ENCODE data around the gene USP17L17. TPM values are rescaled to one million over a fixed set of nuclear protein-coding genes. Genes with fewer than 3 reads are reported as not detected.
"Not testable (repeated sequence)": the region's sequence is repeated elsewhere in the genome, so short reads cannot be mapped to it uniquely, and the experiment has no call there.

USP17L17 gene
- total and polyA plus RNA-seq, 12 donors, result not detected

DNA sequence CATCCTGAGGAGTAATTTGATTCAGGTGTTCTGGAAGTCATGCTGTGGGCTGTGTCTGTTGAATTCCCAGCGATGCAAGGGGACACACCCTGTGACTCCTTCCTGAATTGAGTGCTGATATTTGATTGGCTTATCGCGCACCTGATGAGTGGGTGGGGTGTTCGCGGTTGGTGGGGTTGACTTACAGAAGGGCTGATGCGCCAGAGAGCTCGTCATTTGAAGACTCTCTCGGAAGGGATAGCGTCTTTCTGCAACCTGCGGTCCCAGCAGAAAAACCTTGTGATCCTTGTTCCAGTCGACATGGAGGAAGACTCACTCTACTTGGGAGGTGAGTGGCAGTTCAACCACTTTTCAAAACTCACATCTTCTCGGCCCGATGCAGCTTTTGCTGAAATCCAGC, 9.4 kb downstream of the USP17L17 start, which contains the start of gene USP17L19:
USP17L19 (plus strand) TSS at position 301 of the 400 bp plus-strand sequence; CDS start at position 301, 0 bp downstream.
- H3K4me3 ChIP-seq; H3K4me1 ChIP-seq (replicated peaks in 1 of 2); H3K36me3 ChIP-seq (replicated peaks in 1 of 2); H3K27me3 ChIP-seq; DNase-seq; intact Hi-C loops (cut with DNase I); H3K9me3 ChIP-seq (replicated peaks in 1 of 3); H3K27ac ChIP-seq: not testable (repeated sequence)
- no CpG with 5 or more reads among the region's 13 CpGs for WGBS, 4 donors

DNA sequence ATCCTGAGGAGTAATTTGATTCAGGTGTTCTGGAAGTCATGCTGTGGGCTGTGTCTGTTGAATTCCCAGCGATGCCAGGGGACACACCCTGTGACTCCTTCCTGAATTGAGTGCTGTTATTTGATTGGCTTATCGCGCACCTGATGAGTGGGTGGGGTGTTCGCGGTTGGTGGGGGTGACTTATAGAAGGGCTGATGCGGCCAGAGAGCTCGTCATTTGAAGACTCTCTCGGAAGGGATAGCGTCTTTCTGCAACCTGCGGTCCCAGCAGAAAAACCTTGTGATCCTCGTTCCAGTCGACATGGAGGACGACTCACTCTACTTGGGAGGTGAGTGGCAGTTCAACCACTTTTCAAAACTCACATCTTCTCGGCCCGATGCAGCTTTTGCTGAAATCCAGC, 14.1 kb downstream of the USP17L17 start, which contains the start of gene USP17L20:
USP17L20 (plus strand) TSS at position 301 of the 400 bp plus-strand sequence; CDS start at position 301, 0 bp downstream.
- H3K27me3 ChIP-seq; intact Hi-C loops (cut with DNase I); H3K27ac ChIP-seq; H3K9me3 ChIP-seq (replicated peaks in 1 of 3); H3K4me1 ChIP-seq (replicated peaks in 1 of 2); H3K36me3 ChIP-seq (replicated peaks in 1 of 2); H3K4me3 ChIP-seq; DNase-seq: not testable (repeated sequence)
- no CpG with 5 or more reads among the region's 15 CpGs for WGBS, 4 donors

DNA sequence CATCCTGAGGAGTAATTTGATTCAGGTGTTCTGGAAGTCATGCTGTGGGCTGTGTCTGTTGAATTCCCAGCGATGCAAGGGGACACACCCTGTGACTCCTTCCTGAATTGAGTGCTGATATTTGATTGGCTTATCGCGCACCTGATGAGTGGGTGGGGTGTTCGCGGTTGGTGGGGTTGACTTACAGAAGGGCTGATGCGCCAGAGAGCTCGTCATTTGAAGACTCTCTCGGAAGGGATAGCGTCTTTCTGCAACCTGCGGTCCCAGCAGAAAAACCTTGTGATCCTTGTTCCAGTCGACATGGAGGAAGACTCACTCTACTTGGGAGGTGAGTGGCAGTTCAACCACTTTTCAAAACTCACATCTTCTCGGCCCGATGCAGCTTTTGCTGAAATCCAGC, 18.9 kb downstream of the USP17L17 start, which contains the start of gene USP17L21:
USP17L21 (plus strand) TSS at position 301 of the 400 bp plus-strand sequence; CDS start at position 301, 0 bp downstream.
- H3K4me3 ChIP-seq; H3K27ac ChIP-seq; H3K4me1 ChIP-seq (replicated peaks in 1 of 2); DNase-seq; H3K9me3 ChIP-seq (replicated peaks in 1 of 3); H3K27me3 ChIP-seq; intact Hi-C loops (cut with DNase I); H3K36me3 ChIP-seq (replicated peaks in 1 of 2): not testable (repeated sequence)
- WGBS, 4 donors, result no CpG with 5 or more reads among the region's 13 CpGs

DNA sequence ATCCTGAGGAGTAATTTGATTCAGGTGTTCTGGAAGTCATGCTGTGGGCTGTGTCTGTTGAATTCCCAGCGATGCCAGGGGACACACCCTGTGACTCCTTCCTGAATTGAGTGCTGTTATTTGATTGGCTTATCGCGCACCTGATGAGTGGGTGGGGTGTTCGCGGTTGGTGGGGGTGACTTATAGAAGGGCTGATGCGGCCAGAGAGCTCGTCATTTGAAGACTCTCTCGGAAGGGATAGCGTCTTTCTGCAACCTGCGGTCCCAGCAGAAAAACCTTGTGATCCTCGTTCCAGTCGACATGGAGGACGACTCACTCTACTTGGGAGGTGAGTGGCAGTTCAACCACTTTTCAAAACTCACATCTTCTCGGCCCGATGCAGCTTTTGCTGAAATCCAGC, 23.6 kb downstream of the USP17L17 start, which contains the start of gene USP17L22:
USP17L22 (plus strand) TSS at position 301 of the 400 bp plus-strand sequence; CDS start at position 301, 0 bp downstream.
- WGBS, 4 donors, result no CpG with 5 or more reads among the region's 15 CpGs
- H3K27me3 ChIP-seq; DNase-seq; H3K36me3 ChIP-seq (replicated peaks in 1 of 2); H3K27ac ChIP-seq; intact Hi-C loops (cut with DNase I); H3K9me3 ChIP-seq (replicated peaks in 1 of 3); H3K4me1 ChIP-seq (replicated peaks in 1 of 2); H3K4me3 ChIP-seq: not testable (repeated sequence)

DNA sequence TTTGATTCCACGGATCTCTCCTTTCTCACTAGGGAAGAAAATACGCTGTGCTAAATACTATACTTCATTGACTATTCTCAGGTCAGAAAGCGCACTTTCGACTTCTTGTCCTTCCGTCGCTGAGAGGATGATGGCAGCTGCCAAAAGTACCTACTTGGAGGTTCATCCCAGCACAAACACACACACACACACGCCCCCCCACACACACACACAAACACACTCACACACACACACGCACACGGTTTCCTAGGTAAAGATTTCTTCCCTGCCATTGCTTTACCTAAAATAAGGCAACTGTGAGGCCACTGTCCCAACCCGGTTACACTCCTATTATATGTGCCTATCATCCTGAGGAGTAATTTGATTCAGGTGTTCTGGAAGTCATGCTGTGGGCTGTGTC, 28.0 kb downstream of the USP17L17 start:
- WGBS, 4 donors, result 80 to 84% (median 82%) methylated on average over 5 to 8 of the region's 10 CpGs
- H3K27me3 ChIP-seq; H3K36me3 ChIP-seq (replicated peaks in 1 of 2); H3K4me1 ChIP-seq (replicated peaks in 1 of 2); intact Hi-C loops (cut with DNase I); H3K27ac ChIP-seq; H3K9me3 ChIP-seq (replicated peaks in 1 of 3); H3K4me3 ChIP-seq: not testable (repeated sequence)
- DNase-seq, result peak; percentile 11 to 78 (median 36)

Other genes with a start within 250 kb of the USP17L17 start
- gene FAM90A26, start 73.5 kb upstream of the USP17L17 start, total RNA-seq, result not detected
- gene FAM90A26, start 73.5 kb upstream of the USP17L17 start, polyA plus RNA-seq, result not detected
- gene USP17L10, start 33.2 kb upstream of the USP17L17 start, total RNA-seq, result not detected
- gene USP17L10, start 33.2 kb upstream of the USP17L17 start, polyA plus RNA-seq, result not detected
- not detected for gene USP17L11, start 28.5 kb upstream of the USP17L17 start, total RNA-seq
- not detected for gene USP17L11, start 28.5 kb upstream of the USP17L17 start, polyA plus RNA-seq
- gene USP17L12, start 23.7 kb upstream of the USP17L17 start, total RNA-seq, result not detected
- not detected for gene USP17L12, start 23.7 kb upstream of the USP17L17 start, polyA plus RNA-seq
- not detected for gene USP17L13, start 19.0 kb upstream of the USP17L17 start, total RNA-seq
- gene USP17L13, start 19.0 kb upstream of the USP17L17 start, polyA plus RNA-seq, result not detected
- gene USP17L15, start 9.5 kb upstream of the USP17L17 start, total RNA-seq, result not detected
- not detected for gene USP17L15, start 9.5 kb upstream of the USP17L17 start, polyA plus RNA-seq
- gene USP17L18, start 4.8 kb downstream of the USP17L17 start, total RNA-seq, result not detected
- gene USP17L18, start 4.8 kb downstream of the USP17L17 start, polyA plus RNA-seq, result not detected
- gene USP17L19, start 9.5 kb downstream of the USP17L17 start, total RNA-seq, result not detected
- gene USP17L19, start 9.5 kb downstream of the USP17L17 start, polyA plus RNA-seq, result not detected
- gene USP17L20, start 14.2 kb downstream of the USP17L17 start, total RNA-seq, result not detected
- not detected for gene USP17L20, start 14.2 kb downstream of the USP17L17 start, polyA plus RNA-seq
- not detected for gene USP17L21, start 19.0 kb downstream of the USP17L17 start, total RNA-seq
- gene USP17L21, start 19.0 kb downstream of the USP17L17 start, polyA plus RNA-seq, result not detected
- gene USP17L22, start 23.7 kb downstream of the USP17L17 start, total RNA-seq, result 1 to 10 TPM in 1 of 9 donors, not detected in 8; 4.4 TPM
- not detected for gene USP17L22, start 23.7 kb downstream of the USP17L17 start, polyA plus RNA-seq
- gene USP17L24, start 81.3 kb downstream of the USP17L17 start, total RNA-seq, result not detected
- not detected for gene USP17L24, start 81.3 kb downstream of the USP17L17 start, polyA plus RNA-seq
- gene USP17L25, start 86.0 kb downstream of the USP17L17 start, total RNA-seq, result not detected
- gene USP17L25, start 86.0 kb downstream of the USP17L17 start, polyA plus RNA-seq, result not detected
- gene USP17L26, start 90.8 kb downstream of the USP17L17 start, total RNA-seq, result not detected
- gene USP17L26, start 90.8 kb downstream of the USP17L17 start, polyA plus RNA-seq, result not detected
- gene USP17L5, start 95.5 kb downstream of the USP17L17 start, total RNA-seq, result not detected
- not detected for gene USP17L5, start 95.5 kb downstream of the USP17L17 start, polyA plus RNA-seq
- gene USP17L27, start 100.3 kb downstream of the USP17L17 start, total RNA-seq, result not detected
- gene USP17L27, start 100.3 kb downstream of the USP17L17 start, polyA plus RNA-seq, result not detected
- not detected for gene USP17L28, start 105.0 kb downstream of the USP17L17 start, total RNA-seq
- gene USP17L28, start 105.0 kb downstream of the USP17L17 start, polyA plus RNA-seq, result not detected
- not detected for gene USP17L29, start 109.8 kb downstream of the USP17L17 start, total RNA-seq
- gene USP17L29, start 109.8 kb downstream of the USP17L17 start, polyA plus RNA-seq, result not detected
- not detected for gene USP17L30, start 119.2 kb downstream of the USP17L17 start, total RNA-seq
- not detected for gene USP17L30, start 119.2 kb downstream of the USP17L17 start, polyA plus RNA-seq
- gene DEFB131A, start 200.5 kb downstream of the USP17L17 start, total RNA-seq, result not detected
- gene DEFB131A, start 200.5 kb downstream of the USP17L17 start, polyA plus RNA-seq, result not detected